HG03442 (cell line): ENCODE measurements around the gene HGS.
A peak's percentile ranks its signal among the peaks of the same experiment; 100 is the strongest.

Experiments used
- ATAC-seq: cut with Tn5 transposase; IDR thresholded peaks from one replicate; pipeline ENCODE4 v1.9.1; 2021; ENCODE audit warnings: mild to moderate bottlenecking, moderate library complexity; ENCODE audit not compliant: unreplicated experiment

The HGS gene

GRCh38 chr17:81683584-81684441 lies at the start of gene HGS, which contains the start of gene ARL16:
Gene HGS, plus strand, starts transcription at chr17:81684011. Its CDS starts 56 bp downstream, at chr17:81684067.
Gene ARL16, minus strand, starts transcription at chr17:81683797. Its CDS starts 44 bp downstream, at chr17:81683753.
- peak; percentile 92 for ATAC-seq

- no peak for ATAC-seq
Measured at GRCh38 chr17:81635431-81635830, 48.4 kb upstream of the HGS start.

GRCh38 chr17:81635973-81636504 lies 47.8 kb upstream of the HGS start:
- ATAC-seq: no peak

GRCh38 chr17:81636505-81637288 lies 47.1 kb upstream of the HGS start, which contains the start of the genes NPLOC4 and TSPAN10:
Gene NPLOC4, minus strand, starts transcription at chr17:81637112. Its CDS starts 182 bp downstream, at chr17:81636930.
Gene TSPAN10, plus strand, starts transcription at chr17:81637196. Its CDS starts 5,217 bp downstream, at chr17:81642413.
- peak; percentile 86 for ATAC-seq

- no peak for ATAC-seq
Measured at GRCh38 chr17:81638683-81639082, 45.1 kb upstream of the HGS start.

- ATAC-seq: no peak
Measured at GRCh38 chr17:81640011-81640410, 43.8 kb upstream of the HGS start.

GRCh38 chr17:81641825-81642489 lies 41.9 kb upstream of the HGS start:
- ATAC-seq: no peak

GRCh38 chr17:81644496-81644895 lies 39.3 kb upstream of the HGS start:
- ATAC-seq: no peak

GRCh38 chr17:81644976-81645952 lies 38.5 kb upstream of the HGS start:
- ATAC-seq: no peak

- ATAC-seq: no peak
Measured at GRCh38 chr17:81646869-81647600, 36.8 kb upstream of the HGS start.

GRCh38 chr17:81647640-81648012 lies 36.2 kb upstream of the HGS start:
- ATAC-seq: no peak

GRCh38 chr17:81648013-81648706 lies 35.7 kb upstream of the HGS start:
- no peak for ATAC-seq

GRCh38 chr17:81648707-81649085 lies 35.1 kb upstream of the HGS start:
- ATAC-seq: no peak

GRCh38 chr17:81650951-81651350 lies 32.9 kb upstream of the HGS start:
- ATAC-seq: no peak

GRCh38 chr17:81651692-81652091 lies 32.1 kb upstream of the HGS start:
- ATAC-seq: no peak

GRCh38 chr17:81652906-81653771 lies 30.7 kb upstream of the HGS start:
- ATAC-seq: no peak

- no peak for ATAC-seq
Measured at GRCh38 chr17:81655378-81656117, 28.3 kb upstream of the HGS start.
